NCI-H1105 treated with DMSO at 0.1 percent for 48 hours (cell line): Measurements from ENCODE around the gene JDP2.
"Not testable (repeated sequence)": the region's sequence is repeated elsewhere in the genome, so short reads cannot be mapped to it uniquely, and the experiment has no call there.

Source experiments
- DNase-seq: peaks from one replicate; lab custom pipeline; 2025; lab: John Stamatoyannopoulos, UW

Gene JDP2

DNA sequence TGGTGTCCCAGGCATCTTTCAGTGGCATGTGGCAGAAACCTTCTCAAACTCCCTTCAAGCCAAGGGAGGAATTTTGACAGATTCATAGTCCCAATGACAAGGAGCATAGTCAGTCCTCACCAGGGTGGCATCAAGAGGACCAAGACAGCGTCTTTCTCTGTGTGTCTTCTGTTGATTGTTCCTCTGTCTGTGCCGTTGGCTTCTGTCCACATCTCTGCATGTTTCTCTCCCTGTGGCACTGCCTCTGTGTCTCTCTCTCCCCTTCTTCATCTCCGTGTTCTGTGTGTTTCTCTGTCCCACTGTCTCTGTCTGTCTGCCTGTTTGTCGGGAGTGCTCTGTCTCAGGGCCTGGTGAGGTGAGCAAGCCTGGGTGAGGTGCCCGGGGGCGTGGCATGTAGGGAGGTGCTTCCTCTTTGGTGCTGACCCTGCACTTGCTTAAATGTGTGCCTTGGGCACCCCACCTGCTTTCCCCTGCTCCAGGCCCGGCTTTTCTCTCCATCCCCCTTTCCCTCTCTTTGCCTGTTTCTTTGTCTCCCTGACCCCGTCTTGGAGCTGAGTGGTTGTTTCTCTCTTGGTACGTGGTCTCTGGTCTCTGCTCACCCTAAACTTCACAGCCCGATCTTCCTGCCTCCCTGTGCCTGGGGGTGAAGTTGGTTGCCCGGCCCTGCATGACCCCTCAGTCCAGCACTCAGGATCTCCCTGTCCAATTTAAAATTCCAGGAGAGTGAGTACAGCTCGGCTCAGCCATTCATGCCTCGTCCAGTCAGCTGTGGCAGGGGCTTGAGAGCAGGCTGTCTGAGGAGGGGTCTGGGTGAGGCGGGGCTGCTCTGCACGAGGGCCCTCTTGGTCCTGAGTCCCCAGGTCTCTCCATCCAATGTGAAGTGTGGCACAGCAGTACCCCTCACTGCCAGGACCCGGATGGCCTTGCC, 28.5 kb downstream of the JDP2 start:
- no peak for DNase-seq

DNA sequence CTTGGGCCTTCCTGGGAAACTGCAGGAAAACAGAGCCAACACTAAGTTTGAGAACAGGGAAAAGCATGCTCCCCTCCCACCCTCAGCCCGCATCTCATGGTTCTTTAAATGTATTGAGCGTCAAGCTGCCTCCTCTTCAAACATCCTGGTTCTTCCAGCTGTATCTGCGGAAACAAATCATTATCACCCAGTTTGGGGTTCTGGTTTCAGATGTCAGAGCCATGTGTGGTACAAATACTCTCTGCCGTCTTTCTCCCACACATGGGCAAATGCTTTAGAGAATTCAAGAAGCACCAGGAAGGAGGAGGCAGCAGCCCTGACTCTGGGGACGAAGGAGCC, 29.1 kb downstream of the JDP2 start:
- no peak for DNase-seq

DNA sequence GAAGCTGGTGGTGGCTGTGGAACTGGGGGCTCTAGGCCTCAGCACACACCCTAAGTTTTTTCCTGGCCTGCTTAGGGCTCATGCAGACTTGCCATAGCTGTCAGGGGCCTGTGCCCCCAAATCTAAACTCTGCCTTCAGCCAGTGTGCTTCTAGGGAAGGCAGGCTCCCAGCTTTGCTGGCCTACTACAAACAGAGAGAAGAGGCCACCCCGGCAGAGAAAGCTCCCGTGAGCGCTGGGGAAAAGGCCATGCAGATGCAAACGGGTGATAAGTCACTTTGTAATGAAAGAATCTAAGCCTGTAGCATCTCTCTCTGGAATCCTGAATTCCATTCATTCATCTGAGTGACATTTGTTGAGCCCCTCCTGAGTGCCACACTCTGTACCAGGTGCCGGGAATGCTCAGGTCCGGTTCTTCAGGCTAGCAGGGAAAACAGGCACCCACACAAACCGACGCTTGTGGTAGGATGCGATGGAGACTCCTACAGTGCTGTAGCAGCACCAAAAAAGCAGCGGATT, 29.9 kb downstream of the JDP2 start:
- no peak for DNase-seq

DNA sequence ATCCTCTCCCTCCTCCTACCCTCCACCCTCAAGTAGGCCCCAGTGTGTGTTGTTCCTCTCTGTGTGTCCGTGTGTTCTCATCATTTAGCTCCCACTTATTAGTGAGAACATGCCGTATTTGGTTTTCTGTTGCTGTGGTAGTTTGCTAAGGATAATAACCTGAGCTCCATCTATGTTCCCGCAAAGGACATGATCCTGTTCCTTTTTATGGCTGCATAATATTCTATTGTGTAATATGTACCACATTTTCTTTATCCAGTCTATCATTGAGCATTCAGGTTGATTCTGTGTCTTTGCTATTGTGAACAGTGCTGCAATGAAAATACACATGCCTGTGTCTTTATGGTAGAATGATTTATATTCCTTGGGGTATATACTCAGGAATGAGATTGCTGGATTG, 30.5 kb downstream of the JDP2 start:
- no peak for DNase-seq

DNA sequence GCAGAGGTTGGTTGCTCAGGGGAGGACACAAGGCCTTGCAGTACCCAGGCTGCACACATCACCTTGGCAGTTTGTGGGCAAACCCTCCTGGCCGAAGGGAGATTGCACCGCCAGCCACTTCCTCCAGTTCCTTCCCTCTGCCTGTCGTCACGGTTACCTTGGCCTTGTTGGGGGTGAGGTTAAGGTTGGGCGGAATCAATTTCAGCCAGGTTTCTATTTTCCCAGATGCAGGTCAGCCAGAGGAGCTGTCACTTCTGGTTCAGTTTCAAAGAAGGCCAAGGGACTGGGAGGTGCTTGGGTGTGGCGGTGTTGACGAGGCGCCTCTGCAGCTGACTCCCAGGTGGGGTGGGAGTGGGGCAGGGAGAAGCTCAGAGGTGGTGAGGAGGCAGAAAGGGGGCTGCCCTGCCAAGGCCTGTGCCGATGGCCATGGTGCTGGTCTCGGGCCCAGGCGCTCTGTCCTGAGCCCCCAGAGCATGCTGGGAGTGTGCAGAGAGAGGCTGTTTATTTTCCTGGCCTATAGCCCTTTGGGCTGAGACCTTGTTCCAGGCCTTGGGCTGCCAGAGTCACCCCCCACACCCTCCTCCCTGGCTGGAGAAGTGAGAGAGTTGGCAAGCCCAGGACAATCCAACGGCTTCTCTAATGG, 31.4 kb downstream of the JDP2 start:
- no peak for DNase-seq

DNA sequence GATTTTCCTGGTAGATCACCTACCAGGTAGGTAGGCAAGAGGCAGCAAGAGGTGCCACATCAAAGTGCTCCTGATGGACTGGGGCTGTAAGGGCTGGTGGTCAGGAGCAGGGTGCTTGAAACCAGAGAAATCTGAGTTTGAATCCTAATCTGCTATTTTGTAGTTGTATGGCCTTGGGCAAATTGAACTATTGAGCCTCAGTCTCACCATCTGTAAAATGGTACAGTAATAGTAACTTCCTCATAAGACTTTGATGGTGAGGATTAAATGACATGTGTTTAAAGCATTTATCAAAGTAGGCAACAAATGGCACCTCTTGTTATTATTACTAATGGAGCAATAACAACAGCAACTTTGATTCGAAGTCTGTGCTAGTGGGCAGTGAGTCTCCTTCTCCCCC, 32.0 kb downstream of the JDP2 start:
- DNase-seq = no peak

DNA sequence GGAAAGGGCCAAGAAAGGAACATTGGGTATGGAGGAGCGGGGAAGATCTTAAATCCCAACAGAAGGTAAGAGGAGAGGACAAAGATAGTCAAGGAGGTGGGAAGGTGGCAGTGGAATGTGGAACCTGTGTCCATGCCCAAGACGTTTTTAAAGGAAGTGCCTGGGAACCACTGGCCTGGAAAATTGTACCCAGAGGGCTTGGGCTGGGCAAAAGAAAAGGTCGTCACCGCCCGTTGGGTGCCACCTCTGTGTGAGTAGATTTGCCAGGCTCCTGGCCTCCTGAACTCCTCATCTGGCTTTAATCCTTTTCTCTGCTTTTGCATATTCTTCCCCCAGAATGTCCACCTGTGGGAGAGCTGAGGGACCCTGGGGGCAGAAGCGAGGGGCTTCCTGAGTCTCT, 32.6 kb downstream of the JDP2 start:
- DNase-seq = no peak

DNA sequence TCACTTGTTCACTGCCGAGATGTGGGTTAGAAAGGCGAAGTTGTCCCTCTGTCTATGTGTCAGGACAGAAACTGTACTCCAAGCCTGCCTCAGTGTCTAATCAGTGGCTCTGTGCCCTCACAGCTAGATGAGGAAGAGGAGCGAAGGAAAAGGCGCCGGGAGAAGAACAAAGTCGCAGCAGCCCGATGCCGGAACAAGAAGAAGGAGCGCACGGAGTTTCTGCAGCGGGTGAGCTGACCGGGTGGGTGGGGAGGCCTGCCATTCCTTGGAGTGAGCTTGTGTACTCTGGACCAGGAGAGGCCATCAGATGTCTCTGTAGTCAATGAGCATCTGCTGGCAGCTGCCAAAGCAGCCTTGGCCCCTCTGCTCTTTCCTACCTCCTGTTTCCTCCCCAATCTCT, 33.5 kb downstream of the JDP2 start:
- DNase-seq = no peak

DNA sequence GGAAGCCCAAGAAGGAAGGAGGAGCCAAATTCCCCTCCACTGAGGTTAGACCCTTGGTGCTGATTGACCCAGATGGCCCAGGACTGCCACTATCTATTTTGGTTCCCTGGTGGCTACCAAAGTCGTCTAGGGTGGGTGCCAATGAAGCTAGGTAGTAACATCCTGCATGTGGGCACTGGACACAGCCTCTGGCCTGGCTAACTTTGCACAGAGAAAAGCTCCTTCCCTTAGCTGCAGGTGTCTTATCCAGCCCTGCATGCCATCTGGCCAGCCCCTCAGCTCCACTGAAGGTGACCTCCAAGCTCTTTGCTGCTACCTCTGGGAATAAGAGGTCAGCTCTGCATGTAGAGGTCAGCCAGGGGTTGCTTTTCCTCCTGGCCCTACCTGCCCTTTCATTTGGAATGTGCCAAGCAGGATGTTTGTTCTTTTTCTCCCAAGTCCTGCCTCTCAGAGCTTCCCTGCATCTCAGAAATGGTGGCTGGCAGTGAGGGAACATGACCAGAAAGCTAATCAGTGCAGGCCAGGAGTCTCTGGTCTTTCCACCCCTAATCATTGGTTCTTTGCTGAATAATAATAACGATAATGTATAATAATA, 34.0 kb downstream of the JDP2 start:
- no peak for DNase-seq

DNA sequence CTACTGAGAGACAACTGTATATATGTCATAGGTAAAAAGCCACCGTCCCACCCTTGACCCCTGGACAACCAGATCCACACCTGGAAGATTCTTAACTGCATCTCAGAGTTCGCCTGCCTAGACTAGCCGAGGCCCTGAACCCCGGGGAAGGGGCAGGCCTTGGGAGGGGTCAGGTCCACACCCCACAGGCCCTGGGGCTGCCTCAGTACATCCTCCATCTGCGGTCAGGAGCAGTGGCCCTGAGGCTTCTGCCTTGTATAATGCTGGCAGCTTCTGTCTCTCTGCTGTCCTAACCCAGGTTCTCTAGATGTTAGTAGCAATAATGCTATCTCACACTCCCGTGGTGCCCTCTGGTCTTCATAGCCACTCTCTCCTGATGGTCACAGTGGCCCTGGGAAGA, 36.8 kb downstream of the JDP2 start:
- no peak for DNase-seq

DNA sequence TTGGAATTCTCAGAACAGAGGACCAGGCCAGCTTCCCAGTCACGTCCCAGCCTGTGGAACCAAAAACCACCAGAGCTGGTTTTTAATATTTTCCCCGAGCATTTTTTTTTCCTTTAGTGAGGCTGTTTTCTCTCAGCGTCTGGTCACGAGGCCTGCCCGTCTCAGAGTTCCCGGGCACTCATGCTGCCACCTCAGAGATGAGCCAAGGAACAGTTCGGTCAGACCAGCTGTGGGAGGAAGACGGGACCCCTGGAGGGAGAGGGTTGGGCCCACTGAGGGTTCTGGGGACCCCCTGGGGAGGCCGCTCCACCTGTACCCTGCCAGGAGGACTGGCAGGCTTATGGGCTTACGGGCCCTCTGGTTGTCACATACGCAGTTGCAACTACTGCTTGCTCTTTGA, 39.9 kb downstream of the JDP2 start:
- no peak for DNase-seq

DNA sequence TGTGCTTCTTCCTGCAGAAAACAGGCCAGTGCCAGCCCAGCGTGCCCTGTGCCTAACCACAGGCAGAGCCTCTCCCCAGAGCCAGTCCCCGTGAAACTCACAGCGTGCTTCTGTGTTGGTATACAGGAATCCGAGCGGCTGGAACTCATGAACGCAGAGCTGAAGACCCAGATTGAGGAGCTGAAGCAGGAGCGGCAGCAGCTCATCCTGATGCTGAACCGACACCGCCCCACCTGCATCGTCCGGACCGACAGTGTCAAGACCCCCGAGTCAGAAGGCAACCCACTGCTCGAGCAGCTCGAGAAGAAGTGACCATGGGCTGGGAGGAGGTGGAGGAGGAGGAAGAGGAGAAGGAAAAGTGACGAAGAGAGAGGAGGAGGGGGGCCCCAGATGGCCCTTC, 41.3 kb downstream of the JDP2 start:
- no peak for DNase-seq

DNA sequence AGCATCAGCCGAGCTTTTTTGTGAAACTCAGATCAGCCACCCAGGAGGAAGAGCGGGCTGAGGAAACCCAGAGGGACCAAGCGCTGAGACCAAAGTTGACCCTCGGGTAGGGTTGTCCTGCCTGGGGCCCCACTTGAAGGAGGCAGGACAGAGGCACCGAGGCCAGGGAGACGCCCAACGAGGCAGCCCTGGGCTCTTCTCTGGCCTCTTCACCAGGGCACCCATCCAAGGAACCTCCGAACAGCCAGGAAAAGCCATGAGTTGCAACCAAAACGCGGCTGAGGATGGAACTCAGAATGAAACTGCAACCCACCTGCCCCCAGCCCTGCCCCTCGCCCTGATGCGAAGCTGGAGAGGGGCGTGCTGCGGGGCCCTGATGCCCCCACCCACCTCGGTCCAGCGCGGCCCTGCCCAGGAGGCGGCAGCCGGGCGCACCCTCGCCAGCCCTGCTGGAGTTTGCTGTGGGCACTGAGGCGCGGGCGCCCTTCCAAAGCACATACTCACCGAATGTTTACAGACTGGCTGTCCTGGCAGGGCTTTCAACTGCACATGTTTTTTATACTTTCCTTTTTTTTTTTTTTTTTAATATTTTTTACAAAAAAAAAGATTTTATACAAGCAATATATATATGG, 41.9 kb downstream of the JDP2 start:
- peak; percentile 49 for DNase-seq

DNA sequence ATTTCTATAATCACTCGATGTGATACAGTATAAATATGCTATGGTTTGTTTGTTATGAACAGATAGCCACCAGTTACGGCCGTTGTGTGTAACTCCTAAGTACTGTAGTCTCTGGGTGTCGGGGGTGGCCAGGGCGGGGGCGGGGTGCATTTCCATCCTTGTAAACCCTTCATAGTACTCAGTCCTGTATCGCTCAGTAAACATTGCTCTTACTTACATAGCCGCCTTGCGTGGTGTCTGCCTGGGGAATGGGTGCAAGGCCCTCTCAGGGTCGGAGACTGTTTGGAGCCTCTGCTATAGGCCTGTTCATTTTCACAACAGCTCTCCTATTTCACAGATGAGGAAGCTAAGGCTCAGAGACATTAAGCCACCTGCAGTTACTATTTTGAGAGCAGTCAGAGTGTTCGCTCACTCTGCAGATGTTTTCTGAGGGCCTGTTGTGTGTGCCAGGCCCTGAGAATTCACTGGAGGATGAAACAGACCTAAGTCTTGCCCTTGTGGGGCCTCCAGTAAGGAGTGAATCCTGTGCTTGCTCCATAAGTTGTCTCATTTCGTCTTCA, 42.5 kb downstream of the JDP2 start:
- DNase-seq = peak; percentile 18

DNA sequence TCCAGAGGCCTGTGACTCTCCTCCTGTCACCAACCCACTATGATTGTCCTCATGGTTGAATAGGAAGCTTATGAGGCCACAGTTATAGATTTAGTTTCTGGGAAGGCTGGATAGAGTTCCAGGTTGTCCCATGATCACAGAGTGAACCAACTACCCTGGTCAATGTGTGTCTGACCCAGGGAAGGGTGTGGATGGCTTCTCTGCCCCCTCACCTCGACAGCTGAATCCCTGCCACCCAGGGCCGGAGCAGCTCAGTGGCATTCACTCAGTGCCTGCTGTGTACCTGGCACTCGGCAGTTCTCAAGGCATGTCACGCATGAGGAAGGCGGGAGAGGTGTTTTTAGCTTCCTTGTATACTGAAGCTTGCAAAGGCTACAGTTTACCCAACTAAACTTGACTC, 43.2 kb downstream of the JDP2 start:
- DNase-seq = no peak

DNA sequence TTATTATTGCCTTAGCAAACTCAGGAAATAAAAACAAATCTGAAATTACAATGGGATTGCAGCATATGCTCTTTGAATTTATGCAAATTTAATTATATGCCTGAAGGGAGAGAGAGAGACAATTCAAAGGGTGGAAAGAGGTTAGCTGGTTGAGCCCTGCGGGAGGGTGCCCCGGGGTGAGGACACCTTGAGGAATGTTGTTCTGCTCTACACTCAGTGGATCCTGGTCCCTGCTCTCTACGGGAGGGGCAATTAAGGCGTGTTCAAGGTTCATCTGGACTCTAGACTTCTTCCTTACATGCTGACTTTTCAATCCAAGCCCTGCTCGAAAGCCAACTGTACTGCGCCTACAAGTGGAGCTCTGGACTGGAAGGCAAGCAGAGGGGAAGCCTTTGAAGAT, 46.3 kb downstream of the JDP2 start:
- DNase-seq = not testable (repeated sequence)

DNA sequence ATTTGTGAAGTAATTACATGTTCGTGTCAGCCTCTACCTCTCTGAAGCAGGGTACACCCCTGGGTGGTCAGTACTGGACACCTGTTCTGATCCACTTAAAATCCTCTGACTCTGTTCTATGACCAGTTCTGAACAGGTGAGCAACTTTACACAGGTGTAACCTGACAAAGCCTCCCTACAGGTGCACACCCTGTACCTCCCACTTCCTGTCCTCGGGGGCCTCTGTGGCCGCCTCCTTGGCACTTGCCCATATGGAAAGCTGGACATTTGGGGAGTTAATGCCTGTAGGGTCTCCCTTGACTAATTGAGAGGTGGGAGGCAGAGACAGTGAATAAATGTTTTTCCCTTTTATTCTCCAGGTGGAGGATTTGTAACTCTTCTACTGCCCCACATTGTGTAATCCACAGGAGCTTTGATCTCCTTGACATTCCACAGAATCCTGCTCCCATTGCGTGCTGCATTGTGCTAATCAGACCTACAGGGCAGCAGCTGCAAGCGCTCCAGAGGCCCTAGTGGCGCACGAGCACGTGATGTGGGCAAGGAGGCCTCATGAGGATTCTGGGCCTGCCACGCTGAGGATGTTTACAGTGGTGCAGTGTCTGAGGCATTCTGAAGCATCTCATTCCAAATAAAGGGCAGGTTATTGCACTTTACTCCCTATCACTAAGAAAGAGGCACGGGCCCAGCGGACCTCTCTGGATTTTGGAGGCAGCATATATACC, 48.6 kb downstream of the JDP2 start:
- no peak for DNase-seq

DNA sequence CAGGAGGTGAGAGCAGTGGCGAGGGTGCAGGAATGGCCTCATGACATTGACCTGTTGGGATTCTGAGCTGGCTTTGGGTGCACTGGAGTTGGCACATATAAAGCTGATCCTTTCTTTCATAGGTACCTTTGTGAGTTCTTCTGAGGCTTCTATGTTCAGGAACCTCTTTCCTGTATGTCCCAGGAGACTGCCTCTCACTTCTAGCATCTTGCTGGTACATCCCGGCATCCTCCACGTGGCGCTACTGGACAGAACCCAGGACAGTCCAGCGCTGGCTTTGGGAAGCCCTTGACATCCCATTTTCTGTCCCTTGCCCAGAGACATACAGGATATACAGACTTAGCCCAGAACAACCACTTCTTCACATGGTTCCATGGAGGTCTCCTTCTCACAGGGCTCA, 50.1 kb downstream of the JDP2 start:
- DNase-seq = no peak

DNA sequence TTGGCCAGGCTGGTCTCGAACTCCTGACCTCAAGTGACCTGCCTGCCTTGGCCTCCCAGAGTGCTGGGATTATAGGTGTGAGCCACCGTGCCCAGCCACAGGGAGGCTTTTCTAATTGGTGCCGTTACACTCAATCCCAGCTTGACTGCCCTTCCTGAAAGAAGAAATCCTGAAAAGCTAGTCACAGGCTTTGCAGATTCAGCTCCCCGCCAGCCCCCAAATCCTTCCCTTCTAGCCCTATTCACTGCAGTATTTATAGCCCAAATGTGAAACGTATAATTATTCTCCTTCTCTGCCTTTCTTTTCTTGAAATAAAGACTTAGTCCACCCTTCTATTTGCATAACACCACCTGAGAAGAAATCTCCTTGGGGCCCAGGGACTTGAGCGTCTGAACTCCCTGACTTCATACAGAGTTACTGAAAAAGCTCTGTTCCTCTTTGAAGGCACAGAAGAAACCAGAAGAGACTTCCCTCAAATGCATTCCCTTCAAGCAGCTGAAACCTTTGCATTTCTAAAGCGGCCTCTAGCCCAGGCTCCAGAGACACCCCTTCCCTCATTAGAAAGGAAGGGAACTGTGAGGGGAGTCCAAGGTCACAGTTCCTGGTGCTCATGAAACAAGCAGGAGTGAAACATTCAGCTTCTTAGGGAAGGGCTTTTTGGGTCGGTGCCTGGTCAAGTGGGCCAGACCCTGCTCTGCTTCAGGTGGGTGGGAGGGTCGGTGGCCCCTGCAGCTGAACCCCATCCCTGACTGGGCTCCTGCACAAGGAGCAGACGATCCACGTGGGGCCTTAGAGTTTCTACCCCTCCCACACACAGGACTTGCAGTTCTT, 52.2 kb downstream of the JDP2 start:
- DNase-seq = no peak

DNA sequence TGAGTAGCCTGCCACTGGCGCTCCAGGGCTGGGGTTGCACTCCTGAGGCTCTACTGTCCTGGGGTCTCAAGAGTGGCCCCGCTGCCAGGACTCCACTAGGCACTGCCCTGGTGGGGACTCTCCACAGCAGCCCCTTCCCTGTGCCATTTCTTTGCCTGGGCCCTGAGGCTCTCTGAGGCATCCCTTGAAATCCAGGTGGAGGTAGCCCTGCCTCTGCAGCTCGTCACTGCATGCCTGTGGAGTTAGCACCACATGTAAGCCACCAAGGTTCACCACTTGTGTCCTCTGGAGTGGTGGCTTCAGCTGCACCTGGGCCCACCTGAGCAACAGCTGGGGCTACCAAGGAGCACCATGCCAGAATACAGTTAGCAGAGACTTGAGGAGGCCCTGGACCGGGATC, 54.5 kb downstream of the JDP2 start:
- no peak for DNase-seq
